ENCODE results near the gene DHRS13.
A peak's percentile ranks its signal among the peaks of the same experiment; 100 is the strongest.
"Not testable (repeated sequence)": the region's sequence is repeated elsewhere in the genome, so short reads cannot be mapped to it uniquely, and the experiment has no call there.

DHRS13 gene

GRCh38 chr17:28901866-28902818, 737 bp downstream of the DHRS13 start:
- no peak for DNase-seq

- no peak for DNase-seq
These were observed 1.7 kb downstream of the DHRS13 start for GRCh38 chr17:28900986-28901726.

- DNase-seq, result no peak
These were observed 3.6 kb downstream of the DHRS13 start for GRCh38 chr17:28899212-28899815.

GRCh38 chr17:28898527-28898955, 4.3 kb downstream of the DHRS13 start:
- DNase-seq, result no peak

GRCh38 chr17:28897769-28898526, 4.9 kb downstream of the DHRS13 start:
- DNase-seq, result no peak

GRCh38 chr17:28896884-28897768, 5.8 kb downstream of the DHRS13 start, which contains the start of gene FLOT2:
TSS of gene FLOT2 (minus strand) at chr17:28897733. CDS start at chr17:28897574, 159 bp downstream.
- peak; percentile 14 for DNase-seq

- no peak for DNase-seq
These were observed 6.4 kb downstream of the DHRS13 start for GRCh38 chr17:28896491-28896883.

GRCh38 chr17:28895794-28896447, 7.0 kb downstream of the DHRS13 start:
- DNase-seq, result no peak

GRCh38 chr17:28893248-28894183, 9.4 kb downstream of the DHRS13 start:
- DNase-seq, result not testable (repeated sequence)

- DNase-seq, result no peak
These were observed 10.9 kb downstream of the DHRS13 start for GRCh38 chr17:28892024-28892423.

GRCh38 chr17:28891201-28891600, 11.7 kb downstream of the DHRS13 start:
- no peak for DNase-seq

GRCh38 chr17:28889996-28890395, 12.9 kb downstream of the DHRS13 start:
- no peak for DNase-seq

GRCh38 chr17:28888832-28889231, 14.0 kb downstream of the DHRS13 start:
- DNase-seq, result no peak

GRCh38 chr17:28887871-28888471, 14.9 kb downstream of the DHRS13 start:
- DNase-seq, result no peak

GRCh38 chr17:28885951-28886350, 16.9 kb downstream of the DHRS13 start:
- DNase-seq, result no peak

GRCh38 chr17:28885363-28885762, 17.5 kb downstream of the DHRS13 start:
- no peak for DNase-seq

GRCh38 chr17:28883967-28884702, 18.7 kb downstream of the DHRS13 start:
- no peak for DNase-seq

GRCh38 chr17:28882154-28882895, 20.6 kb downstream of the DHRS13 start:
- no peak for DNase-seq
